BJ (cell line): ENCODE results near the gene TAF1C. TPM values are rescaled to one million over a fixed set of nuclear protein-coding genes. Genes with fewer than 3 reads are reported as not detected.

Experiments
- CTCF ChIA-PET: fragments of 350-600 bp; formaldehyde crosslinking; extraction: SDS; loops from one replicate; lab custom pipeline; 2021; ENCODE audit warnings: antibody characterized with exemption, inconsistent platforms; lab: Yijun Ruan, JAX
- POLR2A ChIA-PET: fragments of 300-600 bp; sonication (Branson Sonifier 250); formaldehyde crosslinking; extraction: SDS; loops from one replicate; lab custom pipeline; 2021; ENCODE audit warnings: antibody characterized with exemption; lab: Charles Lee
- DNase-seq: peaks from one replicate; pipeline ENCODE4 v3.0.0-alpha.2; 2011; ENCODE audit warnings: low read depth
- H3K27me3 ChIP-seq: 2 replicates; pipeline ENCODE4 v1.6.0; 2011; ENCODE audit warnings: low read length; ENCODE audit not compliant: control insufficient read depth, insufficient read depth
- H3K36me3 ChIP-seq: 2 replicates; pipeline ENCODE4 v1.5.1; 2011; ENCODE audit warnings: low read length; ENCODE audit not compliant: control insufficient read depth, insufficient read depth
- H3K4me3 ChIP-seq: 2 replicates; pipeline ENCODE4 v1.5.1; 2011; ENCODE audit warnings: low read depth, mild to moderate bottlenecking, control low read depth, low read length
- CTCF ChIP-seq: IDR thresholded peaks from 2 replicates; pipeline ENCODE4 v1.5.1; 2011; ENCODE audit warnings: low read depth, mild to moderate bottlenecking, control low read depth, inconsistent platforms, low read length, moderate library complexity; ENCODE audit not compliant: insufficient read depth
- polyA plus RNA-seq: library from polyadenylated mRNA; depleted of rRNA; stranded (reverse); fragments of >200 nt; gene quantifications from 2 replicates; pipeline ENCODE4 v1.2.3, GENCODE V29; 2011

Gene TAF1C
- polyA plus RNA-seq, 1 experiment: 23.4 TPM

- no peak for TF ChIP-seq CTCF
- CTCF ChIA-PET: interaction anchor here (1.1 to 1.2 kb wide), 2 partner anchors 38 to 258 kb away, joined by 3 read pairs; no protein-coding TSS in a partner anchor
- POLR2A ChIA-PET: no interaction called here
Observed at GRCh38 chr16:84225571-84225970, 38.7 kb upstream of the TAF1C start.

DNA sequence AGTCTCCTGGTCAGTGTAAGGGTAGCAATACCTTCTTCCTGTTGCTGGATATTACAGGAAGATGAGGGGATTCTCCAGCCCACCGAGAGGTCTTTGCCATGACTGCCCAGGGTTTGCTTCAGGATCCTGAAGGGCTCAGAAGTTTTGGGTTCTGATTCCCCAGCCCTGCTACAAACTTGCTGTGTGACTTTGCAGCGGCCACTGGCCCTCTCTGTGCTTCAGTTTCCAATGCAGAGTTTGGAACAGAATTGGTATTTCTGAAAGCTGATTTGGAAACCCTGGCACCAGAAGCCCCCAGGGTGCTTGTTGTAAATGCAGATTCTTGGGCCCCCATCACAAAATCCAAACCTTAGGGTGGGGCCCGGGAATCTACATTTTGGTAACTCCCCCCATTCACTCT is 38.3 kb upstream of the TAF1C start:
- no peak for TF ChIP-seq CTCF
- Histone ChIP-seq H3K4me3 (no peak overlapping the region), H3K36me3 (no peaks in the 10 kb centered on the region), H3K27me3 (peaks cover 3% of the 10 kb centered on the region; the same call in 1 of the 2 replicates)
- CTCF ChIA-PET: interaction anchor here (1.1 to 1.2 kb wide), 2 partner anchors 38 to 259 kb away, joined by 3 read pairs; no protein-coding TSS in a partner anchor
- no peak for DNase-seq
- POLR2A ChIA-PET: no interaction called here

More at GRCh38 chr16:84225571-84225970, 38.7 kb upstream of the TAF1C start:
- Histone ChIP-seq H3K36me3 (no peaks in the 10 kb centered on the region), H3K4me3 (no peak overlapping the region), H3K27me3 (peaks cover 3% of the 10 kb centered on the region; the same call in 1 of the 2 replicates)
- DNase-seq: no peak

GRCh38 chr16:84224554-84224953 is 37.7 kb upstream of the TAF1C start:
- Histone ChIP-seq H3K36me3 (no peaks in the 10 kb centered on the region), H3K27me3 (peaks cover 3% of the 10 kb centered on the region; the same call in 1 of the 2 replicates), H3K4me3 (no peak overlapping the region)
- TF ChIP-seq CTCF: no peak
- ChIA-PET CTCF (interaction anchor here (0.5 to 1.2 kb wide), 2 partner anchors 259 to 297 kb away, joined by 3 read pairs; no protein-coding TSS in a partner anchor), POLR2A (no interaction called here)
- no peak for DNase-seq

DNA sequence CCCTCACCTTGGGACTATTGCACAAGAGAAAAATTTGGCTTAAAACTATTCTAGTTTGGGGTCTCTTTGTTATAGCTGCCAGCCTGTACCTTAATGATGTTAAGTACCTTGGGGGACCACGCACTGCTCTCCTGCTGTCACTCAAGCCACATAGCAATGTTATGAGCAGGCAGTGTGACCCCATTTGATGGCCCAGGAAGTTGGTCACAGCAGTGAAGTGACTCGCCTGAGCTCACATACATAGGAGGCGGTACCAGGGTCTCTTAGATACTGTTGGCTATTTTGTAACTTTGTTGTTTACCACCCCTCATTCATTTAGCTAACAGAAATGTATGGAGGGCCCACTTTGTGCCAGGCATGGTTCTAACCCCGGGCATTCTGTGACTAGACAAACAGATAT is 36.6 kb upstream of the TAF1C start:
- CTCF ChIA-PET: no interaction called here
- Histone ChIP-seq H3K4me3 (no peak overlapping the region), H3K36me3 (no peaks in the 10 kb centered on the region), H3K27me3 (peaks cover 5% of the 10 kb centered on the region)
- POLR2A ChIA-PET: no interaction called here
- no peak for TF ChIP-seq CTCF
- DNase-seq: no peak

DNA sequence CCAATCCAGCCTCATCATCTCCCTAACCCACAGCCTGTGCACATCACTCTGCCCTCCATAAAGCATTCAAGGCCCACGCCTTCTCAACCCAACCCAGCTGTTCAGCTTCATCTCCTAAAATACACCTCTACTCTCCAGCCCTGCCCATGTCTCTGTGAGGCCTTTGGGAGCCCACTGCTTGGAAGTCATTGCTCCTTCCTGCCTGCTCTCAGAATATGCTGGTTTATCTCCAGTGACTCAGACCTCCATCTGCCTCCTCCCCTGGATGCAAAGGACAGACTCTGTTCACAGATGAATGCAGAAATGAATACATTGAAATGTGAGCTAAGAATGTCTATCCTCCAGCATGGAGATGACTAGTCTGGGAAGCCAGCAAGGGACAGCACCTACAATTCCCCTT is 34.0 kb upstream of the TAF1C start:
- DNase-seq: no peak
- Histone ChIP-seq H3K27me3 (peaks cover 6% of the 10 kb centered on the region), H3K4me3 (no peak overlapping the region), H3K36me3 (no peaks in the 10 kb centered on the region)
- TF ChIP-seq CTCF: no peak
- ChIA-PET CTCF (no interaction called here), POLR2A (no interaction called here)
